IMR-90 (cell line): ENCODE data around the gene TMTC2. TPM values are rescaled to one million over a fixed set of nuclear protein-coding genes. Genes with fewer than 3 reads are reported as not detected.

Source experiments
- ATAC-seq: fragments of 200-7000 bp; cut with Tn5 transposase; 2 replicates; pipeline ENCODE4 v1.9.1; 2020; ENCODE audit warnings: low read depth, mild to moderate bottlenecking, moderate library complexity
- BruUV-seq: library from RNA; stranded (reverse); fragments of 400-500 nt; replicated peaks from 2 replicates; lab custom pipeline; 2021; lab: Mats Ljungman, UMichigan
- CTCF ChIA-PET: fragments of 300-600 bp; formaldehyde crosslinking; extraction: SDS; loops from one replicate; lab custom pipeline; 2021; ENCODE audit warnings: antibody characterized with exemption; lab: Yijun Ruan, JAX
- POLR2A ChIA-PET: fragments of 300-600 bp; sonication (Branson Sonifier 250); formaldehyde crosslinking; loops from one replicate; lab custom pipeline; 2022; ENCODE audit warnings: antibody characterized with exemption; ENCODE audit not compliant: unreplicated experiment; lab: Charles Lee
- DNase-seq: peaks from one replicate; pipeline ENCODE4 v3.0.0; 2013
- H2AFZ ChIP-seq: replicated peaks from 2 replicates; pipeline ENCODE3; 2013; ENCODE audit warnings: low read length, mild to moderate bottlenecking; ENCODE audit not compliant: poor library complexity
- H2AK5ac ChIP-seq: 2 replicates; pipeline ENCODE4 v1.6.1; 2013; ENCODE audit warnings: low read depth, low read length, inconsistent platforms
- H2AK9ac ChIP-seq: replicated peaks from 2 replicates; pipeline ENCODE3; 2013; ENCODE audit warnings: mild to moderate bottlenecking, low read depth, low read length, moderate library complexity; ENCODE audit not compliant: poor library complexity
- H2BK120ac ChIP-seq: 2 replicates; pipeline ENCODE4 v1.6.1; 2013; ENCODE audit warnings: low read depth, low read length, inconsistent platforms
- H2BK15ac ChIP-seq: 3 replicates; pipeline ENCODE4 v1.6.1; 2013; ENCODE audit warnings: low read depth, low read length, inconsistent platforms
- H2BK20ac ChIP-seq: 2 replicates; pipeline ENCODE4 v1.6.1; 2013; ENCODE audit warnings: low read depth, mild to moderate bottlenecking, inconsistent platforms, low read length, moderate library complexity
- H2BK5ac ChIP-seq: 2 replicates; pipeline ENCODE4 v1.6.1; 2013; ENCODE audit warnings: mild to moderate bottlenecking, low read depth, low read length, inconsistent platforms; ENCODE audit not compliant: poor library complexity, severe bottlenecking
- H3K14ac ChIP-seq: replicated peaks from 2 replicates; pipeline ENCODE4 v1.6.1; 2013; ENCODE audit warnings: low read depth, low read length, inconsistent platforms
- H3K18ac ChIP-seq: 2 replicates; pipeline ENCODE4 v1.6.1; 2013; ENCODE audit warnings: low read depth, low read length, control low read depth
- H3K23ac ChIP-seq: 2 replicates; pipeline ENCODE4 v1.6.1; 2013; ENCODE audit warnings: low read depth, low read length, inconsistent platforms
- H3K27ac ChIP-seq: 2 replicates; pipeline ENCODE4 v1.5.1; 2013; ENCODE audit warnings: mild to moderate bottlenecking, control low read depth, low read length; ENCODE audit not compliant: insufficient read depth
- H3K27me3 ChIP-seq: 2 replicates; pipeline ENCODE4 v1.6.1; 2013; ENCODE audit warnings: low read length; ENCODE audit not compliant: control insufficient read depth, insufficient read depth
- H3K36me3 ChIP-seq: 2 replicates; pipeline ENCODE4 v1.6.1; 2013; ENCODE audit warnings: low read length, mixed read lengths; ENCODE audit not compliant: control insufficient read depth, insufficient read depth
- H3K4ac ChIP-seq: 2 replicates; pipeline ENCODE4 v1.6.1; 2013; ENCODE audit warnings: low read depth, low read length, inconsistent platforms
- H3K4me1 ChIP-seq: 2 replicates; pipeline ENCODE4 v1.6.1; 2013; ENCODE audit warnings: low read length, mixed read lengths; ENCODE audit not compliant: control insufficient read depth, insufficient read depth
- H3K4me2 ChIP-seq: 2 replicates; pipeline ENCODE4 v1.6.1; 2013; ENCODE audit warnings: low read depth, mild to moderate bottlenecking, control low read depth, low read length, moderate library complexity
- H3K4me3 ChIP-seq: 2 replicates; pipeline ENCODE4 v1.5.1; 2013; ENCODE audit warnings: low read depth, mild to moderate bottlenecking, control low read depth, low read length, moderate library complexity; ENCODE audit not compliant: insufficient read depth
- H3K56ac ChIP-seq: 2 replicates; pipeline ENCODE4 v1.6.1; 2013; ENCODE audit warnings: low read length, inconsistent platforms; ENCODE audit not compliant: insufficient read depth; ENCODE audit errors: extremely low read depth
- H3K79me1 ChIP-seq, 2 experiments: 2 replicates each; pipeline ENCODE4 v1.6.1; 2013; ENCODE audit warnings: low read length in 2 of 2, inconsistent platforms in 1 of 2, low read depth in 1 of 2
- H3K9ac ChIP-seq: 2 replicates; pipeline ENCODE4 v1.6.1; 2013; ENCODE audit warnings: low read depth, low read length, control low read depth
- H3K9me1 ChIP-seq: 2 replicates; pipeline ENCODE4 v1.6.1; 2013; ENCODE audit warnings: low read length, inconsistent platforms; ENCODE audit not compliant: insufficient read depth
- H3K9me3 ChIP-seq: 2 replicates; pipeline ENCODE4 v1.6.1; 2013; ENCODE audit warnings: low read length; ENCODE audit not compliant: control insufficient read depth, insufficient read depth
- H4K20me1 ChIP-seq: 2 replicates; pipeline ENCODE4 v1.6.1; 2013; ENCODE audit warnings: low read length, inconsistent platforms; ENCODE audit not compliant: insufficient read depth
- H4K5ac ChIP-seq: 2 replicates; pipeline ENCODE4 v1.6.1; 2013; ENCODE audit warnings: mild to moderate bottlenecking, low read depth, low read length, control low read depth
- H4K8ac ChIP-seq, 2 experiments: 2 replicates each; pipeline ENCODE4 v1.6.1; 2013; ENCODE audit warnings: low read depth in 2 of 2, low read length in 2 of 2, control low read depth in 1 of 2, inconsistent platforms in 1 of 2
- H4K91ac ChIP-seq: 2 replicates; pipeline ENCODE4 v1.6.1; 2013; ENCODE audit warnings: low read depth, low read length, inconsistent platforms; ENCODE audit not compliant: insufficient read depth
- BHLHE40 ChIP-seq: fragments of 150-350 bp; IDR thresholded peaks from 2 replicates; pipeline ENCODE4 v1.6.1; 2016; ENCODE audit warnings: mild to moderate bottlenecking, low read depth, low read length
- CEBPB ChIP-seq: IDR thresholded peaks from 2 replicates; pipeline ENCODE4 v1.6.1; 2012; ENCODE audit warnings: low read depth, low read length, improper control_type of control experiment
- FOS ChIP-seq: fragments of 150-350 bp; IDR thresholded peaks from 2 replicates; pipeline ENCODE4 v1.6.1; 2016; ENCODE audit warnings: low read depth, low read length
- MXI1 ChIP-seq: IDR thresholded peaks from 2 replicates; pipeline ENCODE4 v1.6.1; 2012; ENCODE audit warnings: low read depth, mild to moderate bottlenecking, low read length, moderate library complexity, borderline replicate concordance
- POLR2A ChIP-seq: IDR thresholded peaks from 2 replicates; pipeline ENCODE4 v1.6.1; 2012; ENCODE audit warnings: mild to moderate bottlenecking, low read depth, low read length
- RCOR1 ChIP-seq: IDR thresholded peaks from 2 replicates; pipeline ENCODE4 v1.6.1; 2012; ENCODE audit warnings: mild to moderate bottlenecking, low read length, improper control_type of control experiment; ENCODE audit not compliant: insufficient replicate concordance
- SMC3 ChIP-seq: fragments of 150-350 bp; IDR thresholded peaks from 2 replicates; pipeline ENCODE4 v1.6.1; 2016; ENCODE audit warnings: low read depth, mild to moderate bottlenecking, antibody characterized with exemption, low read length, moderate library complexity
- WGBS, 2 experiments: methylation state at CpG; one replicate each; pipeline versions ENCODE4 v1.1.5 to v1.1.7; 2013; ENCODE audit warnings: missing lambda C conversion rate in 2 of 2; ENCODE audit not compliant: insufficient read length in 1 of 2; ENCODE audit errors: extremely low coverage in 2 of 2; 5-methylcytosine and 5-hydroxymethylcytosine counted together
- dilution Hi-C: fragments of 300-500 bp; cut with HindIII; formaldehyde crosslinking; loops from one replicate; pipeline ENCODE4 v1.14.3; 2018; ENCODE audit warnings: low sequenced_read_pairs; ENCODE audit not compliant: unreplicated experiment
- in situ Hi-C: fragments of 300-500 bp; cut with MboI; formaldehyde crosslinking; loops from 3 replicates; pipeline ENCODE4 v1.14.3; 2019; ENCODE audit warnings: low sequenced_read_pairs, inconsistent platforms, mixed read lengths
- intact Hi-C: fragments of 100-400 bp; cut with micrococcal nuclease; formaldehyde crosslinking; loops from 2 replicates; pipeline ENCODE4 v1.10.0; 2022
- polyA plus RNA-seq, 3 experiments: library from polyadenylated mRNA; depleted of rRNA; stranded (reverse); fragments of >200 nt; gene quantifications; 2 replicates each; pipeline ENCODE4 v1.2.3, GENCODE V29; 2012; ENCODE audit warnings: low replicate concordance in 1 of 3
- total RNA-seq: library from RNA; depleted of rRNA; stranded (reverse); fragments of >200 nt; gene quantifications from 2 replicates; pipeline ENCODE4 v1.2.3, GENCODE V29; 2012
- TF ChIP-seq, protein P1 (sequence below): fragments of 150-350 bp; IDR thresholded peaks from 2 replicates; pipeline ENCODE4 v1.6.1; 2017; ENCODE audit warnings: mild to moderate bottlenecking, antibody characterized with exemption, low read length, low read depth

The TMTC2 gene
- total and polyA plus RNA-seq, 2 of the 4 experiments (the other 2 are of a cell fraction), result 0.56 to 1.4 TPM

DNA sequence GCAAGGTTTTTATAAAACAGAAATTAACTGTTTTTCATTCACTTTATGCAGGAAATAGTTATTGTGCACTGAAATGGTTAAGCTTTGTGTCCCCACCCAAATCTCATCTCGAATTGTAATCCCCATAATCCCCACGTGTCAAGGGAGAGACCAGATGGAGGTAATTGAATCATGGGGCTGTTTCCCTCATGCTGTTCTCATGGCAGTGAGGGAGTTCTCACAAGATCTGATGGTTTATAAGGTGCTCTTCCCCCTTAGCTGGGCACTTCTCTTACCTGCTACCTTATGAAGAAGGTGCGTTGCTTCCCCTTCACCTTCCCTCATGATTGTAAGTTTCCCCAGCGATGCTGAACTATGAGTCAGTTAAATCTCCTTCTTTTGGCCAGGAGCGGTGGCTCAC is 123.9 kb downstream of the TMTC2 start:
- H3K4ac ChIP-seq, result no peak overlapping the region
- H3K18ac ChIP-seq, result no peak overlapping the region
- TF ChIP-seq POLR2A (no peak), SMC3 (no peak), BHLHE40 (no peak), FOS (no peak), MXI1 (no peak), CEBPB (no peak), RCOR1 (no peak)
- TF ChIP-seq, protein P1, sequence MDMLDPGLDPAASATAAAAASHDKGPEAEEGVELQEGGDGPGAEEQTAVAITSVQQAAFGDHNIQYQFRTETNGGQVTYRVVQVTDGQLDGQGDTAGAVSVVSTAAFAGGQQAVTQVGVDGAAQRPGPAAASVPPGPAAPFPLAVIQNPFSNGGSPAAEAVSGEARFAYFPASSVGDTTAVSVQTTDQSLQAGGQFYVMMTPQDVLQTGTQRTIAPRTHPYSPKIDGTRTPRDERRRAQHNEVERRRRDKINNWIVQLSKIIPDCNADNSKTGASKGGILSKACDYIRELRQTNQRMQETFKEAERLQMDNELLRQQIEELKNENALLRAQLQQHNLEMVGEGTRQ, result no peak
- H2BK5ac ChIP-seq, result no peak overlapping the region
- H2BK120ac ChIP-seq, result no peak overlapping the region
- intact Hi-C loops, result loop anchor here (5.0 kb wide), 1 partner anchor 792 kb away; no protein-coding TSS in a partner anchor
- no peak overlapping the region for H2AK5ac ChIP-seq
- no peak for ATAC-seq
- no peak for DNase-seq
- no peak overlapping the region for H2AK9ac ChIP-seq
- H3K27ac ChIP-seq, result no peak overlapping the region
- H4K5ac ChIP-seq, result no peak overlapping the region
- H3K4me2 ChIP-seq, result no peak overlapping the region
- H3K36me3 ChIP-seq, result no peaks in the 10 kb centered on the region
- dilution Hi-C loops, result no loop called here
- no peak overlapping the region for H3K14ac ChIP-seq
- no peak overlapping the region for H2BK15ac ChIP-seq
- H3K79me1 ChIP-seq, result no peaks in the 10 kb centered on the region
- no peak overlapping the region for H4K8ac ChIP-seq
- no peak overlapping the region for H4K91ac ChIP-seq
- no peaks in the 10 kb centered on the region for H3K4me1 ChIP-seq
- H2AFZ ChIP-seq, result no peak overlapping the region
- no peaks in the 10 kb centered on the region for H3K9me3 ChIP-seq
- no peak overlapping the region for H3K23ac ChIP-seq
- ChIA-PET CTCF (interaction anchor here (0.7 kb wide), 1 partner anchor 225 kb away, joined by 3 read pairs; no protein-coding TSS in a partner anchor), POLR2A (no interaction called here)
- no peak overlapping the region for H3K9ac ChIP-seq
- no peak overlapping the region for H3K4me3 ChIP-seq
- H3K56ac ChIP-seq, result no peak overlapping the region
- no peaks in the 10 kb centered on the region for H4K20me1 ChIP-seq
- 80% methylated on average over 1 of the region's 5 CpGs; no CpG with 5 or more reads in 1 of the 2 experiments for WGBS, 2 experiments
- in situ Hi-C loops, result no loop called here
- no peak overlapping the region for H2BK20ac ChIP-seq
- BruUV-seq, result no TSS peak
- no peaks in the 10 kb centered on the region for H3K27me3 ChIP-seq
- no peaks in the 10 kb centered on the region for H3K9me1 ChIP-seq
